Measurements from ENCODE around the gene ZNF827.

The ZNF827 gene

DNA sequence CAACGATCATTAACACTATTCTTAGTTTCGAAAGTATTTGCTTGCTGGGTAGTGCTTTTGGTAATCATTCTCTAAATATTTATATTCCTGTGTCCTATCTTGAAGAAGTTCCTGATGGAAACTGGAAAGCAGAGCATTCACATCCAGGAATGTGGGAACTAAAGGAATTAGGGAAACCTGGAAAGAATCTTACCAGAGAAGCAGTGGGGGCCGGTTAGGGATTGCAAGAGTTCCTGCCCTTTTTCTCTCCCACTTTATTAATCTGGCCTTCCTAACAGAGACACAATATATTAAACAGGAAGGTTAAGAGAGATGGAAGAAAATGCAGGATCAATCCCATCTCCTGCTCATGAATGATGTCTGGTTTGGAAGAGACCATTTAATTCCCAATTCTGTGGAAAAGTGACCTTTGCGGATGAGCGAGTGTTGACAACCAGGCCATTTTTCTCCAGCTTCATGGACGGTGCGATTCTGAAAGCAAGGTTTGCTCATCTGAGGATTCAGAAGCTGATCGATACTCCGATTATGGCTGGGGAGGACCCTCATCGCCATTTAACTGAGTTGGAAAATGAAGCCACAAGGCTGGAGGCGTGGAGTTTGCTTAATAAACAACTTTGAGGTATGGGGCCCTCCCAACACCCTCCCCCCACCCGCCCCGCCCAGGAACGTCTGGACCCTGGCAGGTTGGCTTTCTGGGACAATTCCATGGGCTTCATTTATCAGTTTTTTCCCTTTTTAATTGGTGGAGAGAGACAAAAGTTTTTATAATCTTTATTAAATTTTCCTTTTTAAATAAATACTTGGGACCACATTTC, 206.4 kb downstream of the ZNF827 start:
- no peak for DNase-seq (ENCODE audit: low read depth, low spot score)
- no peak for TF ChIP-seq CTCF (IDR thresholded peaks at IDR 0.05; ENCODE audit: insufficient read depth, low read length, missing control alignments)
- peak overlapping the region; percentile 51 for H3K4me3 ChIP-seq (ENCODE audit: low read depth, low read length)
- POLR2A ChIA-PET: interaction anchor here (0.7 to 1.0 kb wide), 2 partner anchors 9 to 23 kb away, joined by 3 read pairs; no protein-coding TSS in a partner anchor
- CTCF ChIA-PET: no interaction called here

DNA sequence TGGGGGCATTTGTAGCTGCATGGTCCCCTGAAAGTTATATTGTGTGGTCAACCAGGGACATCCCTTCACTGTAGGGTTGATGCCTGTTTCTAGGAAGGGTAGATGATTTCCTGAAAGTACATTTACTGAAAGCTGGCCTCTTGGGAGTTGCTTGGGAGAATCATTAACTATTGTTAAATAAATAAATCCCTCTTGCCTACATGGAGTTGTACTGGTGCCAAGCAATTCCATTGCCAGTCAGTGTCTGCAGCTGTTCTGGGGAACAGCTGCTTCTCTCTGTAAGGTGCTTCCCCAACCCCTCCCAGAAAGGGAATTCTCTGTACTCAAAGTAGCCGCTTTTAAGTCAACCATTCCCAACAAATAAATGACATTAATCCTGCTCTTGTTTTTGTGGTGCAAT, 207.6 kb downstream of the ZNF827 start:
- H3K4me3 ChIP-seq (ENCODE audit: low read depth, low read length): no peak overlapping the region
- POLR2A ChIA-PET: no interaction called here
- no peak for TF ChIP-seq CTCF (IDR thresholded peaks at IDR 0.05; ENCODE audit: insufficient read depth, low read length, missing control alignments)
- CTCF ChIA-PET: no interaction called here
- DNase-seq (ENCODE audit: low read depth, low spot score): peak; percentile 37

GRCh38 chr4:145730026-145730425, 208.6 kb downstream of the ZNF827 start:
- H3K4me3 ChIP-seq (ENCODE audit: low read depth, low read length): no peak overlapping the region
- ChIA-PET CTCF (no interaction called here), POLR2A (interaction anchor here (0.6 kb wide), 1 partner anchor 33 kb away, joined by 3 read pairs; no protein-coding TSS in a partner anchor)
- TF ChIP-seq CTCF (IDR thresholded peaks at IDR 0.05; ENCODE audit: insufficient read depth, low read length, missing control alignments): no peak
- no peak for DNase-seq (ENCODE audit: low read depth, low spot score)

- POLR2A ChIA-PET: interaction anchor here (1.0 kb wide), 1 partner anchor 10 kb away, joined by 3 read pairs; no protein-coding TSS in a partner anchor
- CTCF ChIA-PET: no interaction called here
Observed at GRCh38 chr4:145723336-145723735, 215.3 kb downstream of the ZNF827 start.

DNA sequence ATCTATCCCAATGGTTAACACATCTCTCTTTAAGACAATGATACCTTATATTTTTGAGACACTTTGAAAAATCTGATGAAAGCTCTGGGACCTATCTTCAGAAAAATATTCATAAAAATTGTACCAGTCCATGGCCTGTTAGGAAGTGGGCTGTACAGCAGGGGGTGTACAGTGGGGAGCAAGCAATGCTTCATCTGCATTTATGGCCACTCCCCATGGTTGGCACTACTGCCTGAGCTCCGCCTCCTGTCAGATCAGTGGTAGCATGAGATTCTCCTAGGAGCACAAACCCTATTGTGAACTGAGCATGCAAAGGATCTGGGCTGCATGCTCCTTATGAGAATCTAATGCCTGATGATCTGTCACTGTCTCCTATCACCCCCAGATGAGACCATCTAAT, 216.1 kb downstream of the ZNF827 start:
- no peak overlapping the region for H3K4me3 ChIP-seq (ENCODE audit: low read depth, low read length)
- POLR2A ChIA-PET: interaction anchor here (1.0 kb wide), 1 partner anchor 10 kb away, joined by 3 read pairs; no protein-coding TSS in a partner anchor
- CTCF ChIA-PET: interaction anchor here (0.8 kb wide), 1 partner anchor 105 kb away, joined by 3 read pairs; no protein-coding TSS in a partner anchor
- no peak for TF ChIP-seq CTCF (IDR thresholded peaks at IDR 0.05; ENCODE audit: insufficient read depth, low read length, missing control alignments)
- no peak for DNase-seq (ENCODE audit: low read depth, low spot score)

More at GRCh38 chr4:145723336-145723735, 215.3 kb downstream of the ZNF827 start:
- H3K4me3 ChIP-seq (ENCODE audit: low read depth, low read length): no peak overlapping the region
- no peak for DNase-seq (ENCODE audit: low read depth, low spot score)
- no peak for TF ChIP-seq CTCF (IDR thresholded peaks at IDR 0.05; ENCODE audit: insufficient read depth, low read length, missing control alignments)

DNA sequence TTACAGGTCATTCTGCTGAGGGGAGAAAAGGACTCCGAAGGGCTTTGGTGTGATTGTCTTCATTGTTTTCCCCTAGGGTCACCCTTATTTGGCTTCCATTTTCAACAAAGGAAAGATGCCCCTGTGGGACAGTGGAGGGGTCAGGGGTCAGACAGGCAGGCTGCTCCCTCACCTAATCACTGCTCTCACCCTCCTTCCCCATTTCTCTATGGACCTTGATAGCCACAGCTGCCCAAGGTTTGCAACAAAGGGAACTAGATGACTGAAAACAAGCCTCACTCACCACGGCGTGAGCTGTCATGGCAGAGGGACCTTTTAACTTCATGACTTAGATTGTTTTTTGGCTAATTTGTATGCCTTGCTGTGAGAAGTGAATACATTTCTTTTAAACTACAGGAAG, 218.0 kb downstream of the ZNF827 start:
- CTCF ChIA-PET: no interaction called here
- no peak overlapping the region for H3K4me3 ChIP-seq (ENCODE audit: low read depth, low read length)
- TF ChIP-seq CTCF (IDR thresholded peaks at IDR 0.05; ENCODE audit: insufficient read depth, low read length, missing control alignments): no peak
- POLR2A ChIA-PET: no interaction called here
- DNase-seq (ENCODE audit: low read depth, low spot score): no peak

Data from AG04449 (cell line).